ENCODE data around the gene GLE1. TPM values are rescaled to one million over a fixed set of nuclear protein-coding genes. Genes with fewer than 3 reads are reported as not detected.

The GLE1 gene
- total RNA-seq, 1 donor = 42.6 TPM

DNA sequence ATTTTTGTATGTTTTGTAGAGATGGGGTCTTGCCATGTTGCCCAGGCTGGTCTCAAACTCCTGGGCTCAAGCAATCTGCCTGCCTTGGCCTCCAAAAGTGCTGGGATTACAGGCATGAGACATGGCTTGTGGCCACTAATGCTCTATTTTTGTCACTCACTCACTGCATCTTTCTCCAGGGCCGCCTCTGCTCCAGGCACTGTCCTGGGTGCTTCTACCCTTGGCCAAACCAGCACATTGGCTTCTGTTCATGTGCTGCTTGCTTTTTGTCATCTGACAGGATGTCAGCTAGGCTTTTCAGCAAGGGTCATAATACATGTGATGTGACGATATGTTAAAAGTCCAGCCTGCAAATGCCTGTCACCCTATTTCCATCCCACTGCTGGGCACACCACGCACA, 45.5 kb upstream of the GLE1 start:
- H3K4me3 ChIP-seq (ENCODE audit: low read depth, low read length) = no peak overlapping the region
- TF ChIP-seq, protein P1, sequence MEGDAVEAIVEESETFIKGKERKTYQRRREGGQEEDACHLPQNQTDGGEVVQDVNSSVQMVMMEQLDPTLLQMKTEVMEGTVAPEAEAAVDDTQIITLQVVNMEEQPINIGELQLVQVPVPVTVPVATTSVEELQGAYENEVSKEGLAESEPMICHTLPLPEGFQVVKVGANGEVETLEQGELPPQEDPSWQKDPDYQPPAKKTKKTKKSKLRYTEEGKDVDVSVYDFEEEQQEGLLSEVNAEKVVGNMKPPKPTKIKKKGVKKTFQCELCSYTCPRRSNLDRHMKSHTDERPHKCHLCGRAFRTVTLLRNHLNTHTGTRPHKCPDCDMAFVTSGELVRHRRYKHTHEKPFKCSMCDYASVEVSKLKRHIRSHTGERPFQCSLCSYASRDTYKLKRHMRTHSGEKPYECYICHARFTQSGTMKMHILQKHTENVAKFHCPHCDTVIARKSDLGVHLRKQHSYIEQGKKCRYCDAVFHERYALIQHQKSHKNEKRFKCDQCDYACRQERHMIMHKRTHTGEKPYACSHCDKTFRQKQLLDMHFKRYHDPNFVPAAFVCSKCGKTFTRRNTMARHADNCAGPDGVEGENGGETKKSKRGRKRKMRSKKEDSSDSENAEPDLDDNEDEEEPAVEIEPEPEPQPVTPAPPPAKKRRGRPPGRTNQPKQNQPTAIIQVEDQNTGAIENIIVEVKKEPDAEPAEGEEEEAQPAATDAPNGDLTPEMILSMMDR (IDR thresholded peaks at IDR 0.05; ENCODE audit: insufficient read depth, low read length) = no peak
- no peak for DNase-seq (ENCODE audit: low read depth)

DNA sequence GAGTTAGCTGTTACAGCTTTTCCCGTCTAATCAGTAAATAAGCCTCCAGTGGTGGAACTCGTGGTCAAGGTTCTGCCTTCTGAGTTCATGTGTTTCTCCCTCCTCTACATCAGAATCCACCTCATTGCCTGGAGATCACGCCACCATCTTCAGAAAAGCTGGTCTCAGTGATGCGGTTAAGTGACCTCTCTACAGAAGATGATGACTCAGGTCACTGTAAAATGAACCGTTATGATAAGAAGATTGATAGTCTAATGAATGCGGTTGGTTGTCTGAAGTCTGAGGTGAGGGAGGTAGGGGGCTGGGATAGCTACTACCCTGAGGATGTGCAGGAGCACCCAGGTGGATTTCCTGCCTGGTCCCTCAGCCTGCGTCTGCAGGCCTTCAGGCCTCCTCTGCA, 35.4 kb upstream of the GLE1 start:
- TF ChIP-seq, protein P1 (IDR thresholded peaks at IDR 0.05; ENCODE audit: insufficient read depth, low read length) = no peak
- H3K4me3 ChIP-seq (ENCODE audit: low read depth, low read length) = no peak overlapping the region

DNA sequence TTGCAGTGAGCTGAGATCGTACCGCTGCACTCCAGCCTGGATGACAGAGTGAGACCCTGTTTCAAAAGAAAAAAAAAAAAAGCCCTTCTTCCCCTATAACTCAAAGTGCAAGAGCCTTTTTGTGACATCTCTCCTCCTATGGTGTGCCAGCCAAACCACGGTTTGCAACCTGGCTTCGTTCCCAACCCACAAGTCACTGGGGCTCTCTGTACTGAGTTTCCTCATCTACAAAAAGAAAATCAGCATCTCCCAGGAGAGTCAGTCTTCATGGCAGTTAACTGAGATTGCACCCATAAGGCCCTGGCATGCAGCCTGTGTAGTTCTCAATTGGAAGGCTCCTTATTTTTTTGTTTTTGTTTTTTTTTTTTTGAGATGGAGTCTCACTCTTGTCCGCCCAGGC, 34.0 kb upstream of the GLE1 start:
- TF ChIP-seq, protein P1 (IDR thresholded peaks at IDR 0.05; ENCODE audit: insufficient read depth, low read length) = no peak
- peak; percentile 73 for DNase-seq (ENCODE audit: low read depth)
- no peak overlapping the region for H3K4me3 ChIP-seq (ENCODE audit: low read depth, low read length)

More for the DNA sequence above, 35.4 kb upstream of the GLE1 start:
- no peak for DNase-seq (ENCODE audit: low read depth)

GRCh38 chr9:128473104-128473503, 31.4 kb upstream of the GLE1 start:
- TF ChIP-seq, protein P1 (IDR thresholded peaks at IDR 0.05; ENCODE audit: insufficient read depth, low read length) = no peak
- no peak for DNase-seq (ENCODE audit: low read depth)
- H3K4me3 ChIP-seq (ENCODE audit: low read depth, low read length) = no peak overlapping the region

- TF ChIP-seq, protein P1 (IDR thresholded peaks at IDR 0.05; ENCODE audit: insufficient read depth, low read length) = no peak
- H3K4me3 ChIP-seq (ENCODE audit: low read depth, low read length) = no peak overlapping the region
- DNase-seq (ENCODE audit: low read depth) = no peak
Observed at GRCh38 chr9:128475867-128476266, 28.7 kb upstream of the GLE1 start.

DNA sequence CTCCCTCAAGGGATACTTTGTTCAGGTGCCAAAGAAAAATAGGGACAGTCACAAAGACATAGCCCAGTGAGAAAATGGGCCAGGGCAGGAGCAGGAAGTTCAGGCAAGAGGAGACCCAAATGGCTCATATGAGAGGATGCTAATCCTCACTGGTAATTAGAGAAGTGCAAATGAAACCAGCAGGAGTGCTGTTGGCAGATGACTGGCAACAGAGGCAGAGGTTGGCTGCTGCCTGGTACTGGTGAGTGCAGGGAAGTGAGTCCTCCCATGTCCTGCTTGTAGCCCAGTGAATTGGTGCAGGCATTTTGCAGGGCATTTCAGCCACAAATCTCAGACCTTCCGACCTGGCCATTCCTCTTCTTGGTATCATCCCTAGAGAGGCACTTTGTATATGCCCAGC, 25.3 kb upstream of the GLE1 start:
- H3K4me3 ChIP-seq (ENCODE audit: low read depth, low read length) = no peak overlapping the region
- DNase-seq (ENCODE audit: low read depth) = no peak
- TF ChIP-seq, protein P1 (IDR thresholded peaks at IDR 0.05; ENCODE audit: insufficient read depth, low read length) = no peak

- no peak for DNase-seq (ENCODE audit: low read depth)
- no peak overlapping the region for H3K4me3 ChIP-seq (ENCODE audit: low read depth, low read length)
- TF ChIP-seq, protein P1 (IDR thresholded peaks at IDR 0.05; ENCODE audit: insufficient read depth, low read length) = no peak
Observed at GRCh38 chr9:128481561-128481960, 23.0 kb upstream of the GLE1 start.
